ENCODE results near the gene ANKS1B.

The ANKS1B gene

GRCh38 chr12:99027461-99027860 is 957.3 kb downstream of the ANKS1B start:
- H3K27ac ChIP-seq (ENCODE audit: extremely low read depth, low read depth, low read length) = no peak overlapping the region
- no peaks in the 10 kb centered on the region for H3K36me3 ChIP-seq (ENCODE audit: control insufficient read depth in 2 of 2, insufficient read depth in 1 of 2, low read length in 2 of 2)
- CTCF ChIA-PET = interaction anchor here (1.2 kb wide), 1 partner anchor 30 kb away, joined by 3 read pairs; no protein-coding TSS in a partner anchor
- TF ChIP-seq ZNF639 (tag by site-specific recombination; IDR thresholded peaks at IDR 0.05) (no peak), OVOL3 (tag by site-specific recombination; IDR thresholded peaks at IDR 0.05) (no peak), ZNF366 (tag by site-specific recombination; conservative IDR thresholded peaks at IDR 0.05) (no peak), PRDM1 (tag by site-specific recombination; IDR thresholded peaks at IDR 0.05) (no peak), HOXD13 (CRISPR knock-in tag; IDR thresholded peaks at IDR 0.05; ENCODE audit: borderline replicate concordance) (no peak), ZBTB49 (tag by site-specific recombination; IDR thresholded peaks at IDR 0.05; ENCODE audit: low read depth) (no peak), ZNF426 (tag by site-specific recombination; IDR thresholded peaks at IDR 0.05) (no peak), PRDM2 (tag by site-specific recombination; IDR thresholded peaks at IDR 0.05; ENCODE audit: borderline replicate concordance) (no peak), ZBTB20 (tag by site-specific recombination; IDR thresholded peaks at IDR 0.05) (no peak), ZNF777 (tag by site-specific recombination; IDR thresholded peaks at IDR 0.05; ENCODE audit: borderline replicate concordance) (no peak), ZFP69B (tag by site-specific recombination; IDR thresholded peaks at IDR 0.05) (no peak), KLF1 (tag by site-specific recombination; IDR thresholded peaks at IDR 0.05) (no peak), ZNF623 (tag by site-specific recombination; IDR thresholded peaks at IDR 0.05) (no peak), ZNF645 (tag by site-specific recombination; IDR thresholded peaks at IDR 0.05) (no peak), ATF2 (tag by site-specific recombination; IDR thresholded peaks at IDR 0.05; ENCODE audit: low read depth) (no peak), GLI4 (tag by site-specific recombination; IDR thresholded peaks at IDR 0.05) (no peak), ZNF791 (tag by site-specific recombination; IDR thresholded peaks at IDR 0.05) (no peak)
- POLR2A ChIA-PET = no interaction called here
- no peaks in the 10 kb centered on the region for H3K4me1 ChIP-seq (ENCODE audit: control insufficient read depth, insufficient read depth, low read length)
- H3K4me3 ChIP-seq (ENCODE audit: low read depth, low read length) = no peak overlapping the region
- H3K9me3 ChIP-seq (ENCODE audit: control insufficient read depth, insufficient read depth, low read depth, low read length) = no peaks in the 10 kb centered on the region

All from HEK293 (cell line).